ENCODE measurements around the gene FREM2. TPM values are rescaled to one million over a fixed set of nuclear protein-coding genes. Genes with fewer than 3 reads are reported as not detected.

Gene FREM2
- total and polyA plus RNA-seq, 2 of the 13 experiments (the other 11 are each of a cell fraction or from before 2014, with no cell fraction given), result not detected

DNA sequence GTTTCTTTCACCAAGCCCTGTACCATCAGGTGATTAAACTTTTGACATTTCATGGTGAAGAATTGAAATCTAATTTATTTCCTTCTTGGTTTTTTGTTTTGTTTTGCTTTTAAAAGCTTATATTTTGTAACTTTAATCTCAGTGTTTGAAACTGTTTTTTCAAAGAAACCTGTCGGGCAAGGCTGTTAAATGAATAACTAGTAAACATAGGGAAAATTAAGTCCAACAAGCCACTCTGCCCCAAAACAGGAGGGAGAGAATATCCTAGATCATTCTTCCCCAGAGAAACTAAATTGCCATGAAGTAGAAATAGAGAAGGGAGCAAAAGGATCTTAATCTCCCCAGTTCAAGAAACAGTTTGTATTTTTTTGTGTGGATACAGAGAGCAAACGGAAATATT lies 98.2 kb downstream of the FREM2 start:
- no peak overlapping the region for H3K4me2 ChIP-seq (ENCODE audit: low read depth, low read length)
- BruUV-seq (replicated peaks), result no TSS peak
- H3K4me3 ChIP-seq (replicated peaks in 1 of 3; ENCODE audit: insufficient read depth in 1 of 3, low read depth in 2 of 3, low read length in 3 of 3), result no peak overlapping the region
- no peak for DNase-seq (ENCODE audit: low spot score)
- CTCF ChIA-PET (ENCODE audit: low intra/inter-chr PET ratio, low total read pairs), result no interaction called here
- no peak for ATAC-seq
- no peak overlapping the region for H3K27ac ChIP-seq (ENCODE audit: extremely low read length, insufficient read depth, low read length)
- TF ChIP-seq CBFB (CRISPR knock-in tag; IDR thresholded peaks at IDR 0.05), result no peak
- no peak for TF ChIP-seq ZNF230 (CRISPR knock-in tag; IDR thresholded peaks at IDR 0.05)
- TF ChIP-seq FOXC1 (CRISPR knock-in tag; IDR thresholded peaks at IDR 0.05; ENCODE audit: borderline replicate concordance), result no peak
- TF ChIP-seq, protein P1, sequence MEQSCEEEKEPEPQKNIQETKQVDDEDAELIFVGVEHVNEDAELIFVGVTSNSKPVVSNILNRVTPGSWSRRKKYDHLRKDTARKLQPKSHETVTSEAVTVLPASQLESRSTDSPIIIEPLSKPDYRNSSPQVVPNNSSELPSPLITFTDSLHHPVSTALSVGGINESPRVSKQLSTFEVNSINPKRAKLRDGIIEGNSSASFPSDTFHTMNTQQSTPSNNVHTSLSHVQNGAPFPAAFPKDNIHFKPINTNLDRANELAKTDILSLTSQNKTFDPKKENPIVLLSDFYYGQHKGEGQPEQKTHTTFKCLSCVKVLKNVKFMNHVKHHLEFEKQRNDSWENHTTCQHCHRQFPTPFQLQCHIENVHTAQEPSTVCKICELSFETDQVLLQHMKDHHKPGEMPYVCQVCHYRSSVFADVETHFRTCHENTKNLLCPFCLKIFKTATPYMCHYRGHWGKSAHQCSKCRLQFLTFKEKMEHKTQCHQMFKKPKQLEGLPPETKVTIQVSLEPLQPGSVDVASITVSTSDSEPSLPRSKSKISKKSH (CRISPR knock-in tag; IDR thresholded peaks at IDR 0.05; ENCODE audit: borderline replicate concordance), result no peak
- TF ChIP-seq CBX2 (IDR thresholded peaks at IDR 0.05; ENCODE audit: low read depth, low read length), result no peak
- TF ChIP-seq CBX2 (CRISPR knock-in tag; IDR thresholded peaks at IDR 0.05; ENCODE audit: low read depth), result no peak
- no peak for TF ChIP-seq KDM6A (CRISPR knock-in tag; IDR thresholded peaks at IDR 0.05; ENCODE audit: low read depth)
- TF ChIP-seq ZNF598 (CRISPR knock-in tag; IDR thresholded peaks at IDR 0.05; ENCODE audit: borderline replicate concordance), result no peak
- TF ChIP-seq TCF7 (IDR thresholded peaks at IDR 0.05; ENCODE audit: low read depth), result no peak
- no peak for TF ChIP-seq ASH2L (IDR thresholded peaks at IDR 0.05; ENCODE audit: insufficient read length, low read depth, low read length)
- TF ChIP-seq CHCHD3 (CRISPR knock-in tag; IDR thresholded peaks at IDR 0.05), result no peak
- TF ChIP-seq KLF16 (CRISPR knock-in tag; IDR thresholded peaks at IDR 0.05), result no peak
- no peak for TF ChIP-seq ZNF138 (CRISPR knock-in tag; IDR thresholded peaks at IDR 0.05; ENCODE audit: low read depth)
- TF ChIP-seq DR1 (CRISPR knock-in tag; IDR thresholded peaks at IDR 0.05), result no peak
- no peak for TF ChIP-seq SRY (CRISPR knock-in tag; IDR thresholded peaks at IDR 0.05)
- TF ChIP-seq SMARCC2 (IDR thresholded peaks at IDR 0.05), result no peak
- TF ChIP-seq JARID2 (CRISPR knock-in tag; IDR thresholded peaks at IDR 0.05; ENCODE audit: insufficient replicate concordance), result no peak
- TF ChIP-seq, protein P2, sequence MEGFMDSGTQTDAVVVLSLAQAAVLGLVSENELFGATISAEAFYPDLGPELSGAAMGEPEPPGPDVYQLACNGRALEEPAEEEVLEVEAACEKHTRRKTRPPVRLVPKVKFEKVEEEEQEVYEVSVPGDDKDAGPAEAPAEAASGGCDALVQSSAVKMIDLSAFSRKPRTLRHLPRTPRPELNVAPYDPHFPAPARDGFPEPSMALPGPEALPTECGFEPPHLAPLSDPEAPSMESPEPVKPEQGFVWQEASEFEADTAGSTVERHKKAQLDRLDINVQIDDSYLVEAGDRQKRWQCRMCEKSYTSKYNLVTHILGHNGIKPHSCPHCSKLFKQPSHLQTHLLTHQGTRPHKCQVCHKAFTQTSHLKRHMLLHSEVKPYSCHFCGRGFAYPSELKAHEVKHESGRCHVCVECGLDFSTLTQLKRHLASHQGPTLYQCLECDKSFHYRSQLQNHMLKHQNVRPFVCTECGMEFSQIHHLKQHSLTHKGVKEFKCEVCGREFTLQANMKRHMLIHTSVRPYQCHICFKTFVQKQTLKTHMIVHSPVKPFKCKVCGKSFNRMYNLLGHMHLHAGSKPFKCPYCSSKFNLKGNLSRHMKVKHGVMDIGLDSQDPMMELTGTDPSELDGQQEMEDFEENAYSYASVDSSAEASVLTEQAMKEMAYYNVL (CRISPR knock-in tag; IDR thresholded peaks at IDR 0.05; ENCODE audit: borderline replicate concordance), result no peak
- TF ChIP-seq TSC22D2 (CRISPR knock-in tag; IDR thresholded peaks at IDR 0.05; ENCODE audit: borderline replicate concordance), result no peak
- POLR2A ChIA-PET, result no interaction called here
- no peaks in the 10 kb centered on the region for H3K79me2 ChIP-seq (ENCODE audit: insufficient read depth, low read length)
- FAIRE-seq, result no peak
- H3K36me3 ChIP-seq (replicated peaks in 1 of 2; ENCODE audit: control insufficient read depth in 1 of 2, insufficient read depth in 2 of 2, low read length in 2 of 2), result no peaks in the 10 kb centered on the region
- H3K9ac ChIP-seq (ENCODE audit: insufficient read depth, low read depth, low read length), result no peak overlapping the region
- no peaks in the 10 kb centered on the region for H3K4me1 ChIP-seq (ENCODE audit: insufficient read depth, low read length)
- 0% methylated on average over 2 of the region's 2 CpGs for WGBS (ENCODE audit: low lambda C conversion rate)
- no peaks in the 10 kb centered on the region for H3K9me3 ChIP-seq (ENCODE audit: low read length)
- intact Hi-C loops (cut with micrococcal nuclease; ENCODE audit: unreplicated experiment) (no loop called here), in situ Hi-C loops (cut with HindIII; ENCODE audit: extremely low pct_ligation_motif_present, low pct_unique_long_range_greater_than_20kb) (no loop called here)
- no peaks in the 10 kb centered on the region for H4K20me1 ChIP-seq (ENCODE audit: insufficient read depth, low read length)
- no peaks in the 10 kb centered on the region for H3K27me3 ChIP-seq (ENCODE audit: control insufficient read depth in 1 of 2, insufficient read depth in 2 of 2, low read length in 2 of 2)
- H2AFZ ChIP-seq (ENCODE audit: low read length), result no peak overlapping the region
